Common myeloid progenitor, CD34-positive (primary cell): ENCODE results near the gene NFAM1.

Experiments used
- CTCF ChIA-PET: fragments of 350-600 bp; sonication (Branson Sonifier 250); formaldehyde crosslinking; loops from one replicate; lab custom pipeline; 2021; ENCODE audit warnings: antibody characterized with exemption; lab: Charles Lee
- POLR2A ChIA-PET: fragments of 350-600 bp; sonication (Branson Sonifier 250); formaldehyde crosslinking; loops from one replicate; lab custom pipeline; 2021; ENCODE audit warnings: antibody characterized with exemption; lab: Charles Lee
- DNase-seq, 3 donors: peaks; one replicate each; pipeline versions ENCODE4 v3.0.0 to v3.0.0-alpha.2; 2013
- H3K27ac ChIP-seq, 2 experiments: 1 replicate in 1 of 2; 2 replicates in 1 of 2; pipeline ENCODE4 v1.7.0; 2013; ENCODE audit warnings: inconsistent platforms in 2 of 2, low read length in 2 of 2, mild to moderate bottlenecking in 2 of 2, low read depth in 1 of 2, moderate library complexity in 1 of 2; ENCODE audit not compliant: severe bottlenecking in 2 of 2, insufficient read depth in 1 of 2, poor library complexity in 1 of 2
- H3K27me3 ChIP-seq, 5 experiments: replicated peaks in 2 of 5; 1 replicate in 3 of 5; 2 replicates in 2 of 5; pipeline versions ENCODE4 v1.6.1 to v1.7.0; 2013; ENCODE audit warnings: low read length in 4 of 5, mild to moderate bottlenecking in 2 of 5, moderate library complexity in 2 of 5, inconsistent platforms in 1 of 5; ENCODE audit not compliant: insufficient read depth in 5 of 5, control insufficient read depth in 4 of 5
- H3K36me3 ChIP-seq, 4 experiments: 1 replicate in 2 of 4; 2 replicates in 2 of 4; pipeline versions ENCODE4 v1.6.1 to v1.7.0; 2013; ENCODE audit warnings: low read length in 3 of 4, control low read depth in 1 of 4, mild to moderate bottlenecking in 1 of 4; ENCODE audit not compliant: control insufficient read depth in 4 of 4, insufficient read depth in 4 of 4
- H3K4me1 ChIP-seq, 4 experiments: 1 replicate in 3 of 4; 2 replicates in 1 of 4; pipeline versions ENCODE4 v1.6.1 to v1.7.1; 2013; ENCODE audit warnings: low read length in 3 of 4, mild to moderate bottlenecking in 3 of 4, control low read depth in 1 of 4, inconsistent platforms in 1 of 4, moderate library complexity in 1 of 4; ENCODE audit not compliant: control insufficient read depth in 4 of 4, insufficient read depth in 4 of 4; ENCODE audit errors: control extremely low read depth in 1 of 4
- H3K4me3 ChIP-seq, 7 experiments: 1 replicate in 4 of 7; 2 replicates in 3 of 7; pipeline versions ENCODE4 v1.5.1 to v1.7.0; 2013; ENCODE audit warnings: mild to moderate bottlenecking in 7 of 7, low read length in 6 of 7, moderate library complexity in 6 of 7, inconsistent platforms in 2 of 7, low read depth in 2 of 7, control low read depth in 1 of 7; ENCODE audit not compliant: insufficient read depth in 4 of 7, control insufficient read depth in 1 of 7; ENCODE audit errors: extremely low read depth in 1 of 7
- H3K9me3 ChIP-seq, 5 experiments: 1 replicate in 4 of 5; 2 replicates in 1 of 5; pipeline versions ENCODE4 v1.6.1 to v1.7.1; 2013; ENCODE audit warnings: low read length in 4 of 5, mild to moderate bottlenecking in 2 of 5, inconsistent platforms in 1 of 5, low read depth in 1 of 5, moderate library complexity in 1 of 5; ENCODE audit not compliant: control insufficient read depth in 4 of 5, insufficient read depth in 2 of 5; ENCODE audit errors: control extremely low read depth in 1 of 5
- WGBS: methylation state at CpG from one replicate; pipeline ENCODE4 v1.1.5; 2013; ENCODE audit not compliant: insufficient coverage; 5-methylcytosine and 5-hydroxymethylcytosine counted together

The NFAM1 gene

GRCh38 chr22:42428025-42428424 is 4.2 kb downstream of the NFAM1 start:
- no peaks in the 10 kb centered on the region for H3K27me3 ChIP-seq
- WGBS = 94% methylated on average over 10 of the region's 14 CpGs
- ChIA-PET POLR2A (no interaction called here), CTCF (no interaction called here)
- H3K4me3 ChIP-seq = no peak overlapping the region
- no peaks in the 10 kb centered on the region for H3K9me3 ChIP-seq
- H3K27ac ChIP-seq = no peak overlapping the region
- DNase-seq = no peak
- H3K4me1 ChIP-seq = peaks cover 0 to 18% (median 12%) of the 10 kb centered on the region in 4 experiments
- H3K36me3 ChIP-seq = no peaks in the 10 kb centered on the region

GRCh38 chr22:42427167-42427566 is 5.0 kb downstream of the NFAM1 start:
- CTCF ChIA-PET = no interaction called here
- 94% methylated on average over 8 of the region's 9 CpGs for WGBS
- Histone ChIP-seq H3K36me3 (no peaks in the 10 kb centered on the region), H3K9me3 (no peaks in the 10 kb centered on the region), H3K27me3 (no peaks in the 10 kb centered on the region), H3K4me3 (no peak overlapping the region), H3K4me1 (peaks cover 0 to 10% (median 6%) of the 10 kb centered on the region in 4 experiments), H3K27ac (no peak overlapping the region)
- DNase-seq = no peak
- POLR2A ChIA-PET = no interaction called here

- DNase-seq = no peak
- Histone ChIP-seq H3K27ac (no peak overlapping the region), H3K4me3 (no peak overlapping the region), H3K27me3 (no peaks in the 10 kb centered on the region), H3K9me3 (no peaks in the 10 kb centered on the region), H3K4me1 (peaks cover 0 to 2% (median 0%) of the 10 kb centered on the region in 4 experiments), H3K36me3 (no peaks in the 10 kb centered on the region)
- ChIA-PET CTCF (interaction anchor here (0.6 kb wide), 1 partner anchor 1097 kb away, joined by 4 read pairs; no protein-coding TSS in a partner anchor), POLR2A (no interaction called here)
- 100% methylated on average over 2 of the region's 3 CpGs for WGBS
These were observed 6.2 kb downstream of the NFAM1 start for GRCh38 chr22:42425989-42426355.

- 86% methylated on average over 9 of the region's 12 CpGs for WGBS
- peaks cover 0 to 2% (median 0%) of the 10 kb centered on the region in 4 experiments for H3K4me1 ChIP-seq
- no peaks in the 10 kb centered on the region for H3K36me3 ChIP-seq
- POLR2A ChIA-PET = no interaction called here
- H3K9me3 ChIP-seq = no peaks in the 10 kb centered on the region
- no peak overlapping the region for H3K27ac ChIP-seq
- CTCF ChIA-PET = interaction anchor here (0.6 kb wide), 1 partner anchor 1096 kb away, joined by 4 read pairs; no protein-coding TSS in a partner anchor
- H3K4me3 ChIP-seq = no peak overlapping the region
- H3K27me3 ChIP-seq = no peaks in the 10 kb centered on the region
- no peak for DNase-seq
These were observed 6.7 kb downstream of the NFAM1 start for GRCh38 chr22:42425337-42425988.

- DNase-seq = no peak
- Histone ChIP-seq H3K4me3 (no peak overlapping the region), H3K27me3 (no peaks in the 10 kb centered on the region), H3K27ac (no peak overlapping the region), H3K36me3 (no peaks in the 10 kb centered on the region), H3K9me3 (no peaks in the 10 kb centered on the region), H3K4me1 (peaks cover 0 to 2% (median 0%) of the 10 kb centered on the region in 4 experiments)
- WGBS = 92% methylated on average over 8 of the region's 18 CpGs
- CTCF ChIA-PET = interaction anchor here (0.8 kb wide), 1 partner anchor 16 kb away, joined by 3 read pairs; no protein-coding TSS in a partner anchor
- POLR2A ChIA-PET = no interaction called here
These were observed 12.8 kb downstream of the NFAM1 start for GRCh38 chr22:42419243-42419881.

GRCh38 chr22:42418811-42419242 is 13.4 kb downstream of the NFAM1 start:
- Histone ChIP-seq H3K4me1 (peaks cover 0 to 2% (median 0%) of the 10 kb centered on the region in 4 experiments), H3K36me3 (no peaks in the 10 kb centered on the region), H3K4me3 (no peak overlapping the region), H3K27me3 (no peaks in the 10 kb centered on the region), H3K27ac (no peak overlapping the region), H3K9me3 (no peaks in the 10 kb centered on the region)
- WGBS = 97% methylated on average over 7 of the region's 12 CpGs
- POLR2A ChIA-PET = no interaction called here
- no peak for DNase-seq
- CTCF ChIA-PET = interaction anchor here (0.8 kb wide), 1 partner anchor 15 kb away, joined by 3 read pairs; no protein-coding TSS in a partner anchor
